Measurements from ENCODE around the gene TIGIT.

Gene TIGIT

GRCh38 chr3:114290911-114291901 lies 2.6 kb upstream of the TIGIT start:
- H3K9me3 ChIP-seq (ENCODE audit: control insufficient read depth, low read length), result no peaks in the 10 kb centered on the region
- no peak overlapping the region for H3K4me3 ChIP-seq (ENCODE audit: low read length)
- H3K4me1 ChIP-seq (ENCODE audit: control insufficient read depth, insufficient read depth, low read length), result no peaks in the 10 kb centered on the region
- no peaks in the 10 kb centered on the region for H3K36me3 ChIP-seq (ENCODE audit: control insufficient read depth, insufficient read depth, low read length)
- no peak overlapping the region for H3K9ac ChIP-seq (ENCODE audit: low read length)
- no peaks in the 10 kb centered on the region for H3K27me3 ChIP-seq (ENCODE audit: control insufficient read depth, insufficient read depth, low read length)

GRCh38 chr3:114294940-114295480 lies 1.2 kb downstream of the TIGIT start:
- H3K27me3 ChIP-seq (ENCODE audit: control insufficient read depth, insufficient read depth, low read length), result no peaks in the 10 kb centered on the region

GRCh38 chr3:114295946-114296345 lies 2.1 kb downstream of the TIGIT start:
- Histone ChIP-seq H3K4me1 (ENCODE audit: control insufficient read depth, insufficient read depth, low read length) (no peaks in the 10 kb centered on the region), H3K27me3 (ENCODE audit: control insufficient read depth, insufficient read depth, low read length) (no peaks in the 10 kb centered on the region), H3K9me3 (ENCODE audit: control insufficient read depth, low read length) (no peaks in the 10 kb centered on the region), H3K36me3 (ENCODE audit: control insufficient read depth, insufficient read depth, low read length) (no peaks in the 10 kb centered on the region), H3K9ac (ENCODE audit: low read length) (no peak overlapping the region), H3K4me3 (ENCODE audit: low read length) (no peak overlapping the region)

More at GRCh38 chr3:114294940-114295480, 1.2 kb downstream of the TIGIT start:
- no peak overlapping the region for H3K9ac ChIP-seq (ENCODE audit: low read length)
- H3K4me3 ChIP-seq (ENCODE audit: low read length), result no peak overlapping the region
- H3K4me1 ChIP-seq (ENCODE audit: control insufficient read depth, insufficient read depth, low read length), result no peaks in the 10 kb centered on the region
- H3K36me3 ChIP-seq (ENCODE audit: control insufficient read depth, insufficient read depth, low read length), result no peaks in the 10 kb centered on the region
- H3K9me3 ChIP-seq (ENCODE audit: control insufficient read depth, low read length), result no peaks in the 10 kb centered on the region

- H3K36me3 ChIP-seq (ENCODE audit: control insufficient read depth, insufficient read depth, low read length), result no peaks in the 10 kb centered on the region
- no peaks in the 10 kb centered on the region for H3K4me1 ChIP-seq (ENCODE audit: control insufficient read depth, insufficient read depth, low read length)
- H3K27me3 ChIP-seq (ENCODE audit: control insufficient read depth, insufficient read depth, low read length), result no peaks in the 10 kb centered on the region
- H3K9ac ChIP-seq (ENCODE audit: low read length), result no peak overlapping the region
- no peaks in the 10 kb centered on the region for H3K9me3 ChIP-seq (ENCODE audit: control insufficient read depth, low read length)
- H3K4me3 ChIP-seq (ENCODE audit: low read length), result no peak overlapping the region
Observed at GRCh38 chr3:114299421-114299820, 5.6 kb downstream of the TIGIT start.

- Histone ChIP-seq H3K4me3 (ENCODE audit: low read length) (no peak overlapping the region), H3K9me3 (ENCODE audit: control insufficient read depth, low read length) (no peaks in the 10 kb centered on the region), H3K9ac (ENCODE audit: low read length) (no peak overlapping the region), H3K27me3 (ENCODE audit: control insufficient read depth, insufficient read depth, low read length) (no peaks in the 10 kb centered on the region), H3K4me1 (ENCODE audit: control insufficient read depth, insufficient read depth, low read length) (no peaks in the 10 kb centered on the region), H3K36me3 (ENCODE audit: control insufficient read depth, insufficient read depth, low read length) (no peaks in the 10 kb centered on the region)
Observed at GRCh38 chr3:114299941-114300624, 6.3 kb downstream of the TIGIT start.

- H3K36me3 ChIP-seq (ENCODE audit: control insufficient read depth, insufficient read depth, low read length), result no peaks in the 10 kb centered on the region
- no peak overlapping the region for H3K4me3 ChIP-seq (ENCODE audit: low read length)
- no peak overlapping the region for H3K9ac ChIP-seq (ENCODE audit: low read length)
- no peaks in the 10 kb centered on the region for H3K27me3 ChIP-seq (ENCODE audit: control insufficient read depth, insufficient read depth, low read length)
- H3K9me3 ChIP-seq (ENCODE audit: control insufficient read depth, low read length), result no peaks in the 10 kb centered on the region
- H3K4me1 ChIP-seq (ENCODE audit: control insufficient read depth, insufficient read depth, low read length), result no peaks in the 10 kb centered on the region
Observed at GRCh38 chr3:114307222-114307830, 13.5 kb downstream of the TIGIT start.

- Histone ChIP-seq H3K36me3 (ENCODE audit: control insufficient read depth, insufficient read depth, low read length) (no peaks in the 10 kb centered on the region), H3K9ac (ENCODE audit: low read length) (no peak overlapping the region), H3K9me3 (ENCODE audit: control insufficient read depth, low read length) (no peaks in the 10 kb centered on the region), H3K4me1 (ENCODE audit: control insufficient read depth, insufficient read depth, low read length) (no peaks in the 10 kb centered on the region), H3K4me3 (ENCODE audit: low read length) (no peak overlapping the region), H3K27me3 (ENCODE audit: control insufficient read depth, insufficient read depth, low read length) (no peaks in the 10 kb centered on the region)
Observed at GRCh38 chr3:114307832-114308231, 14.0 kb downstream of the TIGIT start.

- H3K4me3 ChIP-seq (ENCODE audit: low read length), result no peak overlapping the region
- no peaks in the 10 kb centered on the region for H3K27me3 ChIP-seq (ENCODE audit: control insufficient read depth, insufficient read depth, low read length)
- no peaks in the 10 kb centered on the region for H3K4me1 ChIP-seq (ENCODE audit: control insufficient read depth, insufficient read depth, low read length)
- H3K9me3 ChIP-seq (ENCODE audit: control insufficient read depth, low read length), result no peaks in the 10 kb centered on the region
- H3K9ac ChIP-seq (ENCODE audit: low read length), result no peak overlapping the region
- H3K36me3 ChIP-seq (ENCODE audit: control insufficient read depth, insufficient read depth, low read length), result no peaks in the 10 kb centered on the region
Observed at GRCh38 chr3:114308377-114308776, 14.5 kb downstream of the TIGIT start.

GRCh38 chr3:114308830-114309229 lies 15.0 kb downstream of the TIGIT start:
- Histone ChIP-seq H3K9ac (ENCODE audit: low read length) (no peak overlapping the region), H3K4me1 (ENCODE audit: control insufficient read depth, insufficient read depth, low read length) (no peaks in the 10 kb centered on the region), H3K9me3 (ENCODE audit: control insufficient read depth, low read length) (no peaks in the 10 kb centered on the region), H3K36me3 (ENCODE audit: control insufficient read depth, insufficient read depth, low read length) (no peaks in the 10 kb centered on the region), H3K4me3 (ENCODE audit: low read length) (no peak overlapping the region), H3K27me3 (ENCODE audit: control insufficient read depth, insufficient read depth, low read length) (no peaks in the 10 kb centered on the region)

- H3K9ac ChIP-seq (ENCODE audit: low read length), result no peak overlapping the region
- no peaks in the 10 kb centered on the region for H3K4me1 ChIP-seq (ENCODE audit: control insufficient read depth, insufficient read depth, low read length)
- no peaks in the 10 kb centered on the region for H3K9me3 ChIP-seq (ENCODE audit: control insufficient read depth, low read length)
- H3K36me3 ChIP-seq (ENCODE audit: control insufficient read depth, insufficient read depth, low read length), result no peaks in the 10 kb centered on the region
- no peak overlapping the region for H3K4me3 ChIP-seq (ENCODE audit: low read length)
- no peaks in the 10 kb centered on the region for H3K27me3 ChIP-seq (ENCODE audit: control insufficient read depth, insufficient read depth, low read length)
Observed at GRCh38 chr3:114310695-114311094, 16.9 kb downstream of the TIGIT start.

GRCh38 chr3:114313426-114313825 lies 19.6 kb downstream of the TIGIT start:
- Histone ChIP-seq H3K4me1 (ENCODE audit: control insufficient read depth, insufficient read depth, low read length) (no peaks in the 10 kb centered on the region), H3K9me3 (ENCODE audit: control insufficient read depth, low read length) (no peaks in the 10 kb centered on the region), H3K4me3 (ENCODE audit: low read length) (no peak overlapping the region), H3K9ac (ENCODE audit: low read length) (no peak overlapping the region), H3K27me3 (ENCODE audit: control insufficient read depth, insufficient read depth, low read length) (no peaks in the 10 kb centered on the region), H3K36me3 (ENCODE audit: control insufficient read depth, insufficient read depth, low read length) (no peaks in the 10 kb centered on the region)

GRCh38 chr3:114314282-114314681 lies 20.5 kb downstream of the TIGIT start:
- Histone ChIP-seq H3K9me3 (ENCODE audit: control insufficient read depth, low read length) (no peaks in the 10 kb centered on the region), H3K4me1 (ENCODE audit: control insufficient read depth, insufficient read depth, low read length) (no peaks in the 10 kb centered on the region), H3K4me3 (ENCODE audit: low read length) (no peak overlapping the region), H3K36me3 (ENCODE audit: control insufficient read depth, insufficient read depth, low read length) (no peaks in the 10 kb centered on the region), H3K9ac (ENCODE audit: low read length) (no peak overlapping the region), H3K27me3 (ENCODE audit: control insufficient read depth, insufficient read depth, low read length) (no peaks in the 10 kb centered on the region)
